Left ventricle myocardium inferior (tissue), 1 donor: ENCODE results near the gene TNN. TPM values are rescaled to one million over a fixed set of nuclear protein-coding genes. Genes with fewer than 3 reads are reported as not detected.

Experiments used
- DNase-seq: peaks from one replicate; pipeline ENCODE4 v3.0.0-alpha.2; 2020
- H3K27ac ChIP-seq: fragments of 200-600 bp; replicated peaks from 2 replicates; pipeline ENCODE4 v1.8.0; 2021
- H3K27me3 ChIP-seq: fragments of 200-600 bp; 2 replicates; pipeline ENCODE4 v1.8.0; 2021; ENCODE audit warnings: low read depth
- H3K36me3 ChIP-seq: fragments of 200-600 bp; 2 replicates; pipeline ENCODE4 v1.8.0; 2021
- H3K4me1 ChIP-seq: fragments of 200-600 bp; 2 replicates; pipeline ENCODE4 v1.8.0; 2021
- H3K4me3 ChIP-seq: fragments of 200-600 bp; 2 replicates; pipeline ENCODE4 v1.8.0; 2021; ENCODE audit warnings: mild to moderate bottlenecking, moderate library complexity
- H3K9me3 ChIP-seq: fragments of 200-600 bp; replicated peaks from 2 replicates; pipeline ENCODE4 v1.8.0; 2021
- intact Hi-C: fragments of 100-400 bp; cut with micrococcal nuclease; formaldehyde crosslinking; loops from one replicate; pipeline ENCODE4 v1.11.0; 2022
- total RNA-seq: library from RNA; stranded (reverse); fragmentation: NEBNext Ultra II Directional; extraction: Animal tissue kit (Norgen Biotek cat#: 25700); gene quantifications from one replicate; pipeline ENCODE4 v1.2.1, GENCODE V29; 2021
- TF ChIP-seq, protein P1 (sequence below): fragments of 200-600 bp; IDR thresholded peaks from 2 replicates; pipeline ENCODE4 v1.8.0; 2021; ENCODE audit warnings: antibody characterized with exemption, mild to moderate bottlenecking, borderline replicate concordance
- donor health status: DM: no; HTN: yes; CAD: no; lungs with severe emphysema.

The TNN gene
- total RNA-seq, 1 donor from 2014 or later: not detected

DNA sequence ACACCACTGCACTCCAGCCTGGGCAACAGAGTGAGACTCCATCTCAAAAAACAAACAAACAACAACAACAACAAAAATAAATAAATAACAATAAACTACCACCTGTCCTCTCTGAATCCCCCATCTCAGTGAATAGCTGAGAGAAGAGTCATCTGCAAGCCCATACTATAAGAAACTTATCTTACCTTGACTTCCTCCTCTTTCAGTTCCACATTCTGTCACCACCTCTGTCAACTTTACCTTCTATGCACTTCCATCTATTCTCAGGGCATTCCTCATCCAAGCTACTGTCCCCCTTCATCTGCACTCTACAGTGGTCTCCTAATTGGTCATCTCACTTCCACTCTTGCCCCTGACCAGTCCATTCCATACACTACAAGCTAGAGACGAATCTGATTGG is 66.9 kb downstream of the TNN start:
- peaks cover 32% of the 10 kb centered on the region for H3K4me1 ChIP-seq

DNA sequence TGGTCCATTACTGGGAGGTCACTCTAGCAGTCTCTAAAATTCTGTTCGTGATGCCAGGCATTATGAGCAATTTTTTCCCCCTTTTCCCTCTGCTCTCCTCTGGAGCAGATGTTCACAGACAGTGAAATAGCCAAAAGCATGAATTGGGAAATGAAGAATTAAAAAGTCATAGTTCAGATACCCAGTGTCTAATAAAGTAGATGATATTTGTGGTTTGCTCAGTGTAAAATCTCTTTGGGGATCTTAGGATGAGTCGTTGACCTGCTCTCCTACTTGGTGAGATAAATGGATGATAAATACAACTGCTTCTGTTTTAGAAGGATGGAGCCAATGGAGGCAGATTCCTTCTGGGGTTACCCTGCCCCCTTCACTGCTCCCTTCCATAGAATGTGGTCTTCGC is 68.6 kb downstream of the TNN start:
- Histone ChIP-seq H3K9me3 (no peaks in the 10 kb centered on the region), H3K27ac (no peak overlapping the region), H3K4me3 (no peak overlapping the region), H3K36me3 (no peaks in the 10 kb centered on the region), H3K4me1 (peaks cover 21% of the 10 kb centered on the region), H3K27me3 (no peaks in the 10 kb centered on the region)
- TF ChIP-seq, protein P1, sequence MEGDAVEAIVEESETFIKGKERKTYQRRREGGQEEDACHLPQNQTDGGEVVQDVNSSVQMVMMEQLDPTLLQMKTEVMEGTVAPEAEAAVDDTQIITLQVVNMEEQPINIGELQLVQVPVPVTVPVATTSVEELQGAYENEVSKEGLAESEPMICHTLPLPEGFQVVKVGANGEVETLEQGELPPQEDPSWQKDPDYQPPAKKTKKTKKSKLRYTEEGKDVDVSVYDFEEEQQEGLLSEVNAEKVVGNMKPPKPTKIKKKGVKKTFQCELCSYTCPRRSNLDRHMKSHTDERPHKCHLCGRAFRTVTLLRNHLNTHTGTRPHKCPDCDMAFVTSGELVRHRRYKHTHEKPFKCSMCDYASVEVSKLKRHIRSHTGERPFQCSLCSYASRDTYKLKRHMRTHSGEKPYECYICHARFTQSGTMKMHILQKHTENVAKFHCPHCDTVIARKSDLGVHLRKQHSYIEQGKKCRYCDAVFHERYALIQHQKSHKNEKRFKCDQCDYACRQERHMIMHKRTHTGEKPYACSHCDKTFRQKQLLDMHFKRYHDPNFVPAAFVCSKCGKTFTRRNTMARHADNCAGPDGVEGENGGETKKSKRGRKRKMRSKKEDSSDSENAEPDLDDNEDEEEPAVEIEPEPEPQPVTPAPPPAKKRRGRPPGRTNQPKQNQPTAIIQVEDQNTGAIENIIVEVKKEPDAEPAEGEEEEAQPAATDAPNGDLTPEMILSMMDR: no peak
- intact Hi-C loops: no loop called here
- no peak for DNase-seq

More for the DNA sequence above, 66.9 kb downstream of the TNN start:
- intact Hi-C loops: no loop called here
- H3K27ac ChIP-seq: no peak overlapping the region
- TF ChIP-seq, protein P1: no peak
- H3K9me3 ChIP-seq: no peaks in the 10 kb centered on the region
- H3K4me3 ChIP-seq: no peak overlapping the region
- no peaks in the 10 kb centered on the region for H3K27me3 ChIP-seq
- no peaks in the 10 kb centered on the region for H3K36me3 ChIP-seq
- no peak for DNase-seq

DNA sequence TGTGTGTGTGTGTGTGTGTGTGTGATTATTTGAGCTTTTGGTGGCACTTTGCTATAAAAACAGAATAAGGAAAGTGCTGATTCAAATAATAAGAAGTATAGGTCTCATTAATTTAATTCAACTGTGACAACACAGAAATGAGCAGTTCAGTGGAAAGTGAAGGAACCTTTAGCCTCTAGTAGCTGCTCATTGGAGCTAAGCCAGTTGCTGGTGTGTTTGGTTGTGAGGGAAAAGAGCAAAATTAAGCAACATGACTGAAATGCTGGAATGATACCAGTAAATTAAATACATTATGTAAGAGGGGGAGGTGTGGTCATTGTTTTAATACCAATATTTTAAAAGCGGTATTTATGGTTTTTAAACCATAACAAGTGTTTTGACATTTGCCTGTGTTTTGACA is 69.7 kb downstream of the TNN start:
- no peak overlapping the region for H3K27ac ChIP-seq
- peaks cover 12% of the 10 kb centered on the region for H3K4me1 ChIP-seq
- TF ChIP-seq, protein P1: no peak

DNA sequence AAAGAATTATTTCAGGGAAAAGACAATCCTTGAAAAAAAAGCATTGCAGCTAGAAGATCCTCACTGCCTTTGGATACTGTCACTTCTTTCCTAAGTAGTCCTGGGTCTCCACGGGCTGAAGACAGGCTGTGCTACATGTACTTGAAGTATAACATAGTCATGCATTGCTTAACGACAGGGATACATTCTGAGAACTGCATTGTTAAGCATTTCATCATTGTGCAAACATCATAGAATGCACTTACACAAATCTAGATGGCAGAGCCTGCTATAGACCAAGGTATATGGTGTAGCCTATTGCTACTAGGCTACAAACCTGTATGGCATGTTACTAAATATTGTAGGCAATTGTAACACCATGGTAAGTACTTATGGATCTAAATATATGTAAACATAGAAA is 70.9 kb downstream of the TNN start:
- intact Hi-C loops: no loop called here
- TF ChIP-seq, protein P1: no peak
- no peak overlapping the region for H3K27ac ChIP-seq
- H3K4me3 ChIP-seq: no peak overlapping the region
- H3K27me3 ChIP-seq: no peaks in the 10 kb centered on the region
- no peak for DNase-seq
- no peaks in the 10 kb centered on the region for H3K36me3 ChIP-seq
- H3K9me3 ChIP-seq: no peaks in the 10 kb centered on the region
- peaks cover 5% of the 10 kb centered on the region for H3K4me1 ChIP-seq

More for the DNA sequence above, 69.7 kb downstream of the TNN start:
- DNase-seq: no peak
- Histone ChIP-seq H3K9me3 (no peaks in the 10 kb centered on the region), H3K27me3 (no peaks in the 10 kb centered on the region), H3K4me3 (no peak overlapping the region), H3K36me3 (no peaks in the 10 kb centered on the region)
- intact Hi-C loops: no loop called here

DNA sequence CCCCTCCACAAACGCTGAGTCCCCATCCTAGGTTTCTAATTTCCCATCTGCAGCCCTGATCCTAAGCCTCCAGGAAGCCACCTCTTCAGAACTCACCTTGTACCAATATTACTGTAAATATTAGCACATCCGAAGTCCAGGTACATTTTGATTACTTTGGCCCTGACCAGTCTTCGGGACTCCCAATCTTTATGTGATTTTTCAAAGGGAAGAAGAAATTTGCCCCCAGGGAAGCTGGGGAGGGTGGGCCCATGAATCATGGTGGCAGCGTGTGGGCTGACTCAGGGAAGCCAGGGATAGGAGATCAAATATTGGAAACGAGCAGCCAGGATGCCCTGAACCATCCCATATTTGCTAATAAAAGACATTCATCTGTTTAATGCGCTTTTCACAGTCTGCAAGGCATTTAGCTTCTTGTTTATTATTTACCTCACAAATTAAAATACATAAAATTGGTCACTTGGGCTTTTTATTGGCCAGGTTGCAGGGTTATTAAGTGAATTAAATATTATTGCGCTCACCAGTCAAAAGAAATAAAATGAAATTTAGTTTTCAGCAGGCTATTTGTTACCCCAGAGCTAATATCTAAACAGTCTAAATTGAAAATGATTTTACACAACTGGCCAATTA is 78.4 kb downstream of the TNN start:
- Histone ChIP-seq H3K4me1 (peaks cover 15% of the 10 kb centered on the region), H3K27me3 (peaks cover under 1% of the 10 kb centered on the region), H3K36me3 (no peaks in the 10 kb centered on the region), H3K4me3 (no peak overlapping the region), H3K27ac (no peak overlapping the region), H3K9me3 (no peaks in the 10 kb centered on the region)
- no peak for DNase-seq
- intact Hi-C loops: no loop called here
- TF ChIP-seq, protein P1: no peak
